GM12878 (cell line): Measurements from ENCODE around the gene MAP3K5. TPM values are rescaled to one million over a fixed set of nuclear protein-coding genes. Genes with fewer than 3 reads are reported as not detected.

Experiments used
- ATAC-seq: fragments of 200-7000 bp; cut with Tn5 transposase; 3 replicates; pipeline ENCODE4 v1.9.1; 2020; ENCODE audit warnings: mild to moderate bottlenecking, moderate library complexity
- BruUV-seq: library from RNA; stranded (reverse); fragments of 400-500 nt; replicated peaks from 2 replicates; lab custom pipeline; 2021; lab: Mats Ljungman, UMichigan
- CTCF ChIA-PET: fragments of 300-600 bp; sonication (Branson Sonifier 250); formaldehyde crosslinking; extraction: SDS; loops from one replicate; lab custom pipeline; 2021; ENCODE audit warnings: inconsistent platforms; lab: Yijun Ruan, JAX
- POLR2A ChIA-PET: fragments of 350-600 bp; formaldehyde crosslinking; extraction: SDS; loops from one replicate; lab custom pipeline; 2021; ENCODE audit warnings: inconsistent platforms; lab: Charles Lee
- RAD21 ChIA-PET: fragments of 300-600 bp; sonication (Branson Sonifier 250); formaldehyde crosslinking; loops from one replicate; lab custom pipeline; 2023; ENCODE audit warnings: antibody characterized with exemption; ENCODE audit not compliant: unreplicated experiment; lab: Charles Lee
- SMC1A ChIA-PET: fragments of 300-600 bp; sonication (Branson Sonifier 250); formaldehyde crosslinking; loops from one replicate; lab custom pipeline; 2023; ENCODE audit not compliant: unreplicated experiment, uncharacterized antibody; lab: Charles Lee
- DNase-seq: peaks from one replicate; pipeline ENCODE4 v3.0.0-alpha.2; 2011; ENCODE audit warnings: low read depth, low spot score
- FAIRE-seq: peaks from 3 replicates; lab custom pipeline; 2011; peaks lifted over from hg19 to GRCh38; lab: Jason Lieb, UNC
- H2AFZ ChIP-seq: 2 replicates; pipeline ENCODE4 v1.6.0; 2011; ENCODE audit warnings: low read depth, low read length, control low read depth; ENCODE audit not compliant: control insufficient read depth
- H3K27ac ChIP-seq: 2 replicates; pipeline ENCODE4 v1.5.1; 2011; ENCODE audit warnings: control low read depth; ENCODE audit not compliant: control insufficient read depth, insufficient read depth
- H3K27me3 ChIP-seq, 2 experiments: replicated peaks in 1 of 2; 2 replicates each; pipeline versions ENCODE4 v1.6.0 to v1.6.1; 2011; ENCODE audit warnings: low read length in 1 of 2; ENCODE audit not compliant: control insufficient read depth in 2 of 2, insufficient read depth in 2 of 2
- H3K36me3 ChIP-seq, 2 experiments: 2 replicates each; pipeline ENCODE4 v1.5.1; 2011; ENCODE audit warnings: low read length in 1 of 2; ENCODE audit not compliant: control insufficient read depth in 2 of 2, insufficient read depth in 2 of 2
- H3K4me1 ChIP-seq: 2 replicates; pipeline ENCODE4 v1.6.1; 2011; ENCODE audit warnings: mild to moderate bottlenecking, low read length, moderate library complexity, mixed read lengths; ENCODE audit not compliant: control insufficient read depth, insufficient read depth
- H3K4me2 ChIP-seq: 2 replicates; pipeline ENCODE4 v1.6.0; 2011; ENCODE audit warnings: control low read depth; ENCODE audit not compliant: control insufficient read depth, insufficient read depth
- H3K4me3 ChIP-seq: fragments of 200-600 bp; sonication (generic); 2 replicates; pipeline ENCODE4 v1.5.1; 2016
- H3K79me2 ChIP-seq: 2 replicates; pipeline ENCODE4 v1.6.0; 2011; ENCODE audit warnings: low read length; ENCODE audit not compliant: control insufficient read depth, insufficient read depth
- H3K9ac ChIP-seq: 2 replicates; pipeline ENCODE4 v1.8.0; 2011; ENCODE audit warnings: low read length, control low read depth, mixed read lengths; ENCODE audit not compliant: control insufficient read depth, insufficient read depth
- H3K9me3 ChIP-seq: replicated peaks from 3 replicates; pipeline ENCODE4 v1.5.1; 2011; ENCODE audit warnings: mild to moderate bottlenecking, low read length; ENCODE audit not compliant: control insufficient read depth, insufficient read depth
- H4K20me1 ChIP-seq: 2 replicates; pipeline ENCODE4 v1.6.0; 2011; ENCODE audit not compliant: control insufficient read depth, insufficient read depth
- CREB1 ChIP-seq: IDR thresholded peaks from 2 replicates; pipeline ENCODE4 v1.6.1; 2012; ENCODE audit warnings: low read depth, mild to moderate bottlenecking, inconsistent platforms
- EGR1 ChIP-seq, 2 experiments: IDR thresholded peaks; 1 replicate in 1 of 2; 2 replicates in 1 of 2; pipeline ENCODE4 v1.6.1; 2011 to 2012; ENCODE audit warnings: low read depth in 2 of 2, low read length in 2 of 2, borderline replicate concordance in 1 of 2, mild to moderate bottlenecking in 1 of 2, moderate library complexity in 1 of 2
- EZH2 ChIP-seq: IDR thresholded peaks from 2 replicates; pipeline ENCODE4 v1.6.1; 2012; ENCODE audit warnings: low read depth, mild to moderate bottlenecking, control low read depth, inconsistent platforms, low read length, borderline replicate concordance; ENCODE audit not compliant: control insufficient read depth
- FOXK2 ChIP-seq: fragments of 450-650 bp; IDR thresholded peaks from 2 replicates; pipeline ENCODE4 v1.6.1; 2017; ENCODE audit warnings: mild to moderate bottlenecking, moderate library complexity
- HDGF ChIP-seq: fragments of 450-650 bp; IDR thresholded peaks from 2 replicates; pipeline ENCODE4 v1.6.1; 2016; ENCODE audit warnings: antibody characterized with exemption
- MLLT1 ChIP-seq: fragments of 450-650 bp; IDR thresholded peaks from 2 replicates; pipeline ENCODE4 v1.6.1; 2016; ENCODE audit warnings: mild to moderate bottlenecking
- NR2C1 ChIP-seq: fragments of 450-650 bp; IDR thresholded peaks from 2 replicates; pipeline ENCODE4 v1.6.1; 2017; ENCODE audit warnings: antibody characterized with exemption, mild to moderate bottlenecking, moderate library complexity
- RAD51 ChIP-seq: fragments of 450-650 bp; IDR thresholded peaks from 2 replicates; pipeline ENCODE4 v1.6.1; 2016; ENCODE audit warnings: moderate library complexity, mild to moderate bottlenecking, inconsistent platforms
- SMAD5 ChIP-seq: IDR thresholded peaks from 2 replicates; pipeline ENCODE4 v1.6.1; 2016; ENCODE audit warnings: antibody characterized with exemption, low read depth
- SPI1 ChIP-seq: IDR thresholded peaks from 2 replicates; pipeline ENCODE4 v1.6.1; 2011; ENCODE audit warnings: low read depth, mild to moderate bottlenecking, low read length, moderate library complexity, borderline replicate concordance; ENCODE audit not compliant: insufficient read depth
- SREBF2 ChIP-seq: IDR thresholded peaks from 2 replicates; pipeline ENCODE4 v1.6.1; 2012; ENCODE audit warnings: mild to moderate bottlenecking, low read length
- ZNF24 ChIP-seq: fragments of 450-650 bp; IDR thresholded peaks from 2 replicates; pipeline ENCODE4 v1.6.1; 2017; ENCODE audit warnings: antibody characterized with exemption, mild to moderate bottlenecking
- WGBS: methylation state at CpG from one replicate; pipeline ENCODE4 v1.1.6; 2016; ENCODE audit warnings: low lambda C conversion rate; ENCODE audit not compliant: insufficient replicate concordance, insufficient coverage; ENCODE audit errors: missing lambda C conversion rate; 5-methylcytosine and 5-hydroxymethylcytosine counted together
- in situ Hi-C: fragments of 300-500 bp; cut with MboI; formaldehyde crosslinking; loops from 9 replicates; pipeline ENCODE4 v1.14.3; 2018; ENCODE audit warnings: mixed read lengths
- intact Hi-C: fragments of 100-400 bp; cut with micrococcal nuclease; formaldehyde crosslinking; loops from one replicate; pipeline ENCODE4 v1.14.2; 2022; ENCODE audit not compliant: unreplicated experiment
- polyA plus RNA-seq, 11 experiments: library from polyadenylated mRNA; depleted of rRNA in 4 of 11; unstranded in 6 of 11; stranded (reverse) in 5 of 11; fragments of >200 nt; fragmentation: Nextera tagmentation in 4 of 11; fragmentation: Illumina TruSeq in 1 of 11; extraction: Ambion mirVana in 4 of 11; extraction: Trizol in 1 of 11; gene quantifications; 1 replicate in 1 of 11; 2 replicates in 10 of 11; pipeline versions ENCODE4 v1.2.1 to v1.2.3, GENCODE V29; 2011 to 2016; ENCODE audit warnings: inconsistent platforms in 2 of 11, missing spikeins in 2 of 11, low read depth in 1 of 11
- total RNA-seq, 4 experiments: library from RNA; depleted of rRNA in 3 of 4; stranded (reverse); fragments of >200 nt in 3 of 4; fragmentation: Illumina TruSeq in 1 of 4; extraction: Trizol in 1 of 4; gene quantifications; 2 replicates each; pipeline versions ENCODE4 v1.2.1 to v1.2.3, GENCODE V29; 2013 to 2021
- TF ChIP-seq, protein P1 (sequence below): fragments of 450-650 bp; IDR thresholded peaks from 2 replicates; pipeline ENCODE4 v1.6.1; 2017; ENCODE audit warnings: borderline replicate concordance

MAP3K5 gene
- total and polyA plus RNA-seq, 10 of the 15 experiments (the other 5 are each of a cell fraction or from before 2014, with no cell fraction given), result 5.4 to 34.3 (median 26.4) TPM

DNA sequence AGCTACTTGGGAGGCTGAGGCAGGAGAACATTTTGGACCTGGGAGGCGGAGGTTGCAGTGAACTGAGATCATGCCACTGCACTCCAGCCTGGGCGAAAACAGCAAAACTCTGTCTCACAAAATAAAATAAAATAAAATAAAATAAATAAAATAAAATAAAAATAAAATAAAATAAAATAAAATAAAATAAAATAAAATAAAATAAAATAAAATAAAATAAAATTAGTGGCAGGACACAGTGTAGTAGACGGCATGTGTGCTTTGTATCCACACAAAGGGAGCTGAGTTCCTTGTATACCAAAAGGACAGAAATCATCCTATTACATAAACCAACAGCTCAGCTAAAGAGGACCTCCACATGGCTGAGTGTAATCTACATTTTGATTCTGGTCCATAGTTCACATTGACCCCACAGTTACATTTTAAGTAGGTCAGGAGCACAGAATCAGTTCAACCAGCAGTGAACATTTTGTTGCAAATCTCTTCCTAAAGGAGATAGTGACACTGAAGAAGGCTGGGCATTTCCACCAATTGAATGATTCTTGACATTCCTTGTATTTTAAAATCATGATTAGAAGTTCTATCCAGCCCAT is 150.3 kb downstream of the MAP3K5 start:
- BruUV-seq, result no TSS peak
- no peak for DNase-seq
- peaks cover 5 to 30% of the 10 kb centered on the region in 2 experiments for H3K36me3 ChIP-seq
- ChIA-PET POLR2A (interaction anchor here (1.7 kb wide), 1 partner anchor 150 kb away, joined by 6 read pairs; the partner anchor contains the start of gene MAP3K5), CTCF (interaction anchor here (0.7 to 8.6 kb wide), 5 partner anchors 10 to 202 kb away, joined by 3 to 411 read pairs (median 6); partner anchors contain the start of gene MAP3K5), SMC1A (interaction anchor here (0.9 to 12.7 kb wide), 6 partner anchors 9 to 148 kb away, joined by 3 to 275 read pairs (median 29); partner anchors contain the start of gene MAP3K5), RAD21 (interaction anchor here (1.7 to 8.5 kb wide), 3 partner anchors 145 to 153 kb away, joined by 4 to 296 read pairs (median 35); partner anchors contain the start of gene MAP3K5)
- 83% methylated on average over 3 of the region's 3 CpGs for WGBS
- TF ChIP-seq CREB1 (no peak), NR2C1 (no peak), SMAD5 (no peak), EGR1 (IDR thresholded peaks at IDR 0.05; ENCODE audit: borderline replicate concordance in 1 of 2, low read depth in 2 of 2, low read length in 2 of 2) (no peak), HDGF (no peak), MLLT1 (no peak), EZH2 (no peak), FOXK2 (no peak), RAD51 (no peak), SPI1 (no peak), SREBF2 (no peak), ZNF24 (no peak)
- TF ChIP-seq, protein P1, sequence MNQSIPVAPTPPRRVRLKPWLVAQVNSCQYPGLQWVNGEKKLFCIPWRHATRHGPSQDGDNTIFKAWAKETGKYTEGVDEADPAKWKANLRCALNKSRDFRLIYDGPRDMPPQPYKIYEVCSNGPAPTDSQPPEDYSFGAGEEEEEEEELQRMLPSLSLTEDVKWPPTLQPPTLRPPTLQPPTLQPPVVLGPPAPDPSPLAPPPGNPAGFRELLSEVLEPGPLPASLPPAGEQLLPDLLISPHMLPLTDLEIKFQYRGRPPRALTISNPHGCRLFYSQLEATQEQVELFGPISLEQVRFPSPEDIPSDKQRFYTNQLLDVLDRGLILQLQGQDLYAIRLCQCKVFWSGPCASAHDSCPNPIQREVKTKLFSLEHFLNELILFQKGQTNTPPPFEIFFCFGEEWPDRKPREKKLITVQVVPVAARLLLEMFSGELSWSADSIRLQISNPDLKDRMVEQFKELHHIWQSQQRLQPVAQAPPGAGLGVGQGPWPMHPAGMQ, result no peak
- no peak overlapping the region for H2AFZ ChIP-seq
- intact Hi-C loops (no loop called here), in situ Hi-C loops (loop anchor here (5.0 kb wide), 1 partner anchor 150 kb away; the partner anchor contains the start of gene MAP3K5)
- H3K4me1 ChIP-seq, result no peaks in the 10 kb centered on the region
- ATAC-seq, result no peak
- no peak overlapping the region for H3K4me3 ChIP-seq
- H3K9me3 ChIP-seq, result no peaks in the 10 kb centered on the region
- no peak overlapping the region for H3K27ac ChIP-seq
- H3K9ac ChIP-seq, result no peak overlapping the region
- no peaks in the 10 kb centered on the region for H4K20me1 ChIP-seq
- no peak for FAIRE-seq
- H3K4me2 ChIP-seq, result no peak overlapping the region
- H3K79me2 ChIP-seq, result no peaks in the 10 kb centered on the region
- no peaks in the 10 kb centered on the region for H3K27me3 ChIP-seq
